NCI-H526 (cell line): Measurements from ENCODE around the gene FOXP2.

Experiments
- DNase-seq, 2 experiments: peaks; one replicate each; lab custom pipeline; 2025; lab: John Stamatoyannopoulos, UW

The FOXP2 gene

DNA sequence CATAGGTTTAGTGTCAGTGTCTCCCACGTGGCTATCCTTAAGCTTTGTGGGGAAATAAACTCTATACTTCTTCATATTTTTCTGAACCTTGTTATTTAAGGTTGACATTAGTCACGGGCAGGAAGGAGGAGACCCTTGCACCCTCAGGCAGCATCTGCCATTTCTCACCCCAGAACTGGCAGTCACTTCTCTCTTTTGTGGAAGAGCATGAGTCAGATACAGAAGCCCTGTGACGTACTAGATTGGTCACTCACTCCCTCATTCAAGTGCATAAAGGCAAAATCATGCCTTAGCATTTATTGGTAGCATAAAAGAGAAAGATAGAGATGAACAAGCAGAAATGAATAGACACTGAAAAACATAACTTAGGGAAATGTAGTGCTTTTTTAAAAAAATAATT lies 301.3 kb downstream of the FOXP2 start:
- no peak for DNase-seq

DNA sequence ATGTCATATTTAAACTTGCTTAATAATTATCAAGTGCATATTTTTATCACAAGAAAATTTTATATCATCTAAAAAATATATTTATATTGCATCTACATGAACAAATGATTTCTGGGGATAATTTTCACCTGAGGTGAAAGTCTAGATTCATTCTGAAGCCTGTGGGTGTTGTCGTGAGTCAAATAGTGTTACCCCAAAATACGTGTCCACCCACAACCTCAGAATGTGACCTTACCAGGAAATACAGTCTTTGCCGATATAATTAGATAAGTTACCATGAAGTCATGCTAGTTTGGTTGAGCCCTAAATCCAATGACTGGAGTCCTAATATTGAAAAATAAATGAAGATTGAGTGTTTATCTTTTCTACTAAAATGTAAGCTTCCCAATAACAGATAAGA lies 304.2 kb downstream of the FOXP2 start:
- no peak for DNase-seq

DNA sequence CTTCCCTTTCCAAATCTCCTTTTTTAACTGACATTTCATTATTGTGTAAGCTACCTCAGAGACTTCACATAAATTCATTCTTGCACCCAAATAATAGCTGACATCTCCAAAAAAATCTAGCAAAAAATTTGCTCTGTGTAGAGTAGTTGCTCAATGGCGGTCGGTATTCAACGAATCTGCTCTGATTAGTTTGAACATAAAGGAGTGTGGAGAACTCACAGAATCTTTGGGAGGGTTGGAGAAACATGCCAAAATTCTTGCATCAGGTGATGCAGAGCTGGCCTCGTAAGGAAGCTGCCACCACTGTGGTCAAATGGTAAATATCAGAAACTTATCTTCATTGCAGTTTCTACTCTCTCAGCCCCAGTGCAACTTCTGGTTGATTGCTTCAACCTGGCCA lies 306.1 kb downstream of the FOXP2 start:
- no peak for DNase-seq

DNA sequence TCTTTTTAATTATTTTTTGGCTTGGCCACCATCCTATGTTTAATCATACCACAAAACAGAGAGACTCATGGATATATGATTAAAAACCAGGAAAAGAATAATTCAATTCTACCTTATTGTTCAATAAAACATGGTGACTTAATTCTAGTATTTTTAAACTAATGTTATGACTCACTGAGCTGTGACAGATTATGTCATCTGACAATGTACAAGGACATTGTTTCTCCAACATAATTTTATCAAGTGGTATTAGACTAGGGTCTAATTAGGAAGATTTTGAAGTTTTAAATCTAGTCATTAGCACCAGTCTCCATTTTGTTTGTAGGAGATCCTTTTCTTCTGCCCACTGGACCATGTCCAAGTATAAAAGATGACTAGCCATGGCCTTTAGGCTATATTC lies 307.9 kb downstream of the FOXP2 start:
- no peak for DNase-seq

DNA sequence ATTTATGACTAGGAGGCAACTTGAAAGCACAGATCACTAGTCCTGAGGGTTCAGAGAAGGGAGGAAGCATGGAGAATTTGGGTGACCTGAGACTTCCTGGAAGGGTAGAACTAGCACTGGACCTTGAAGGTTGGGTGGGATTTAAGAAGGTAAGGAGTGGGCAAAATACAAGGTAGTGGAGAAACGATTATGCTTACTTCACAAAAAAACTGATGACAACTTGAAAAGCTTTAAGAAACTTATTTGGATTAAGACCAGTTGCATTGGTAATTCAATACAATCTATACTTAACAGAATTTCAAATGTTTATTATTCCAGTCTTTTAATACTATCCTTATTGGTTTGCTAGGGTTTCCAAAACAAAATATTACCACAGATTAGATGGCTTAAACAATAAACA lies 308.7 kb downstream of the FOXP2 start:
- no peak for DNase-seq

DNA sequence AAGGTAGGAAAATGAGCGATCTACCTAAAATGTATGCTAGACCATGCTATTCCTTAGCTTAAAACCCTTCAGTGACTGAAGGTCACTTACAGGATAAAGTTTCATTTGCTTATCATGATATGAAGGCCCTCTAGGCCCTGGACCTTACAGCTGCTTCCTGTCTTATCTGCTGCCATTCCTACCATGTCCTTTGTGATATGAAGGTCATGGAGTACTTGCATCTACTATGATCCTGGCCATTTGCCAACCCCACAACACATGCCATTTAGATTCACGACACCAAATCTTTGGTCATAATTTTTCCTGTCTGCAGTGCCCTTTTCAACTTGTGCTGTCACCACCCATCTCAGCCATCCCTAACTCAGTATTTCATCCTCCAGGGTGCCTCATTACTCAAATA lies 325.5 kb downstream of the FOXP2 start:
- DNase-seq: no peak

DNA sequence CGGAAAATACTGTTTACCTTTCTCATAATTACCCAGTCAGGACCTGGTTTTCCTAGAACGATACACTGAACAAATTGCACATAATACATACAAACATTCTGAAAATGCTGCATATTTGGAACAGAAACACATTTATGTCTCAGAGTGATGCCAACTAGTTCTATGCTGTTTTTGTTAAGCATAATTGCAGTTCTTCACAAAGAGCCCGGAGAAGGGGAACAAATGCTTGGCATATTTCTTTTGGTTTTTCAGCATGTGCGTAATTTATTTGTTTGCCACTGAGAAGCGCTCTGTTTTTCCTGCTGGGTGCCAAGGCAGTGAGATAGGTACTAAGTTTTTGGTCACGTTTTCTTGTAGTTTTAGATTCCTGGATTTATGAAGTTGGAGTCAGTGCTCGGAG lies 326.3 kb downstream of the FOXP2 start:
- no peak for DNase-seq

DNA sequence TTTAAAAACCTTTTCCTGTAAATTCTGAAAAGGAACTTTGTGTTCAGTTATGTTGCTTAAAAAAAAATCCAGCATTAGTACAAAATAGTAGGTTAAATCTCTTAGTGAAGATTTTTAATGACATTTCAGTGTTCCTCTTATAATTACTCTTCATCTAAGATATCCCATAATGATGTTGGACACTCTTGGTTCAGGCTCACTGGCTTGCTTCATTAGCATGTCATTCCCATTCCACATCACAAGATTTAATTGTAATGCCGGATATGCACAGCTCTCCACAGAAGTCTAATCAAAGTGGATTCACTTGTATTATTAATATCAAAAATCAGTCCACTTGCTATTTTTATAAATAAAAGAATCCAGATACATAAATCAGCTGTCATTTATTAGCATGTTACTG lies 327.3 kb downstream of the FOXP2 start:
- DNase-seq: no peak
